ENCODE measurements around the gene CACNA1C.
"Not testable (repeated sequence)": the region's sequence is repeated elsewhere in the genome, so short reads cannot be mapped to it uniquely, and the experiment has no call there.

Gene CACNA1C

DNA sequence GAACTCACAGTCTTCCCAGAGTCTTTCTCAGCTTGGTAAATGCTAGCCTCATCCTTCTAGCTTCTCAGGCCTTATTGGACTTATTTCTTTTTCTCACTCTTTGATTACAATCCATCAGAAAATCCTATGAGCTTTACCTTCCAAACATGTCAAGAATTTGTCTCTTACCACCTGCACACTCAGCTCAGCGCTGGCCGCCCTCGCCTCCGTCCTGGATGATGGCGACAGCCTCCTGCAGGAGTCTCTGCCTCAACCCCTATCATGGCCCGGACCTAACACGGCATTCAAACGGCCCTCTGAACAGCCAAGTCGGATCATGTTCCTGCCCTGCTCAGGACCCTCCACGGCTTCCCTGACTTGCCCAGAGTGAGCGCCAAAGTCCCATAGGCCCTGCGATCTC lies 408.9 kb downstream of the CACNA1C start:
- no peak for DNase-seq

DNA sequence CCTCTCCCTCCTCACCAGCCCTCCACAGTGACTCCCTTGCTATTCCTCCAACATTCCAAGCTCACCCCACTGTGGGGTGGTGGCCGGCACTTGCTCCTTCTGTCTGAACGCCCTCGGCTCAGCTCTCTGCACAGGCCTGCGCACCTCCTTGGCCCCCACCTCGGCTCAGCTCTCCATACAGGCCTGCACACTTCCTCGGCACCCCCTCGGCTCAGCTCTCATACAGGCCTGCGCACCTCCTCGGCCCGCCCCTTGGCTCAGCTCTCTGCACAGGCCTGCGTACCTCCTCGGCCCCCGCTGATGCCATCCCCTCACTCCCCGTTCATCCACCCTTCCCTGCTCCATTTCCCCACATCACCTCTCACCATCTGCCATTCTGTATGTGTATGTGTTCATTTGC lies 409.3 kb downstream of the CACNA1C start:
- DNase-seq = no peak

DNA sequence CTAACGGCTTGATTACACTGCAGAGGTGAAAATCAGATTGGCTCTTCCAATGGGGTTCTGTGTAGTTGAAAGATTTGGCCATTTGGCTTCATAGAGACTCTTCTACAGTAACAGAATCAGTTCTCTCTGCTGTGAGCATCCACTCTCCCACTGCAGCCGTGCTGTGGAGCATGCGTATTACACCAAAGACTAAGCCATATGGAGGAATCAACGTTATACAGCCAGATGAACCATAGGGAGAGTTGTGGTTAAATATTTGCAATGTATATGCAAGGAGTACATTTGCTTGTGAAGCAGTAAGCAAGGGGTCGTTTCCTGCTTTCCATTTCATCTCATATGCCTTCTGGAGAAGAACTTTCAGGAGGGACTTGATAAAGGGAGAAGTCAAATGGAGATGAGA lies 410.9 kb downstream of the CACNA1C start:
- DNase-seq = no peak

DNA sequence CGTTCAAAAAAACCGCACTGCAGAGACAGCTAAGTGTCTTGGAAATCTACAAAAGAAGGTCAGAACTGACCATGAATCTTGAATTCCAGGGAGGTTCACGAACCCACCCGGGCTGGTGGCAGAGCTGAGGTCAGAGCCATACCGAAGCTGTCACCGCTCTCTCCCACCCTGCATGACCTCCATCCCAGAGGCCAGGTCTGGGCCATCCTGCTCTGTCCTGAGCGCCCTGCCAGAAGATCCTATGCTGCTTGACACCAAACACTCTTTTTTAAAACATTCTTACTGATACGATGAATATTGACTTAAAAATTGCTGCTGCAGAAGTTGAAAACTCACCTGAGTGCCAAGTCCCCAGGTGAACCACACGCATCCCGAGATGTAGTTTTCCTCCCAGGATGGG lies 412.9 kb downstream of the CACNA1C start:
- no peak for DNase-seq

DNA sequence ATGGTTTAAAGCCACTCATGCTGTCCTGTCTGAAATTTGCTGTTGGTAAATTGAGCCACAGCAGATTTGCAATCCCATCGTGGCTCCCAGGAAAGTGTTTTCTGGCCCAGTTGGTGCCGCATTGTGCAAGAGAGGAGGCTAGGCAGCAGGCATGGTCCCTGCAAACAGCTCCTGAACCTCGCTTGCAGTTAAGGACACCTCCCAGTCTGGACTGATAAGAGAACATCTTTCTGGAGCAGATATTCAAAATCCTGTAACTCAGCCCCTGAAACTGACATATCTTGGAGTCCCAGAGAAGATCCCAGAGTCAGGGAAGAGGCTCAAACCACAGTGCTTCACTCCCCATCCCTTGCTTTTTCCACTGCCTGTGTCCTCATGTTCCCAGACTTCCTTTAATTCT lies 413.4 kb downstream of the CACNA1C start:
- DNase-seq = no peak

DNA sequence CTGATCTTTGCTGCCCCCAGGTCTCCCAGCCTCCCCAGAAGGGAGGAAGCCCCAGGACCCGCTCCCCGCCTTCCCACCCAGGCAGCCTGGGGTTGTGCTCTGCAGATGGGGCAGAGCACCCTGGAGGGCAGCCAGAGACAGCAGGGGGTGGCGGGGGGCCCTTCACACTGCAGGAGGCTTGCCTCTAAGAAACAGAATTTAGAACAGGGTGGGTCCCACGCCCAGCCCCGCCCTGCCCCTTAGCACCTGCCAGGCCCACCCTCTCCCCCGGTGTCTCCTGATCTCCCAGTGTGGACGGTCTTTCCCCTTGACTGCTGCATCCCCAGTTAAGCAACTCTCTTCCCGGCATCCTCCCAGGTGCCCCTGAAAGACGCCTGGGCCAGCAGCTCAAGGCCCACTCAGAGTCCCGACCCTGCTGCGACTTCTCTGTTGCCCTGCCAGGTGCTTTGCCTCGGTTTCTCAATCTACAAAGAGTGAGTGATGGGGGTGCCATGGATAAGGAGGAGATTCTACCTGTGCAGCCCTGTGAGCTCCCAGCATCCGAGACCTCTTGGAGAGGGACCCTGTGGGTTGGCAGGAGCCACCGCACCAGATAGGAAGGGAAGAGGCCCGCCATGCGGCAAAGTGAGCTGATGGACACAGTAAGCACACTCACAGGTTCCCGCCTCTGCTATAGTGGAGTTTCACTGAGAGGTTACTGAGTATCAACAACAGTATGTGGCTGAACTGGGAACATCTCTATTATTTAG lies 414.8 kb downstream of the CACNA1C start:
- DNase-seq = no peak

DNA sequence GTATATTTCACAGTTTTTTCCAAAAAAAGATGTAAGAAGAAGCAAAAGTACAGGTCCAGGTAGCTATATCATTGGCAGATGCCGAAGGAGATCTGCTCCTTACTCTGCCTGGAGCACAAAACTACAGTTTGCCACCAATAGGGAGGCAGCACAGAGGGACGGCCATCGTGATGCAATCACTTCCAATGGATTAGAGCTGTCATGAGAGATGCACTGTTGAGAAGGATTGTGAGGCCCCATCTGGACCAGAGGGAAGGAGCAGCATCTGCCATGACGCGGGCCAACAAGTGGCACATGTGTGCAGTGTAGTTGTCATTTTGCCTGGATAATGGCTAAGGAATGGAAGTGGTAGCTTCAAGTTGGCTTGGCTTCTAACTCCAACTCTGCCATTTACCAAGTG lies 423.2 kb downstream of the CACNA1C start:
- DNase-seq = no peak

DNA sequence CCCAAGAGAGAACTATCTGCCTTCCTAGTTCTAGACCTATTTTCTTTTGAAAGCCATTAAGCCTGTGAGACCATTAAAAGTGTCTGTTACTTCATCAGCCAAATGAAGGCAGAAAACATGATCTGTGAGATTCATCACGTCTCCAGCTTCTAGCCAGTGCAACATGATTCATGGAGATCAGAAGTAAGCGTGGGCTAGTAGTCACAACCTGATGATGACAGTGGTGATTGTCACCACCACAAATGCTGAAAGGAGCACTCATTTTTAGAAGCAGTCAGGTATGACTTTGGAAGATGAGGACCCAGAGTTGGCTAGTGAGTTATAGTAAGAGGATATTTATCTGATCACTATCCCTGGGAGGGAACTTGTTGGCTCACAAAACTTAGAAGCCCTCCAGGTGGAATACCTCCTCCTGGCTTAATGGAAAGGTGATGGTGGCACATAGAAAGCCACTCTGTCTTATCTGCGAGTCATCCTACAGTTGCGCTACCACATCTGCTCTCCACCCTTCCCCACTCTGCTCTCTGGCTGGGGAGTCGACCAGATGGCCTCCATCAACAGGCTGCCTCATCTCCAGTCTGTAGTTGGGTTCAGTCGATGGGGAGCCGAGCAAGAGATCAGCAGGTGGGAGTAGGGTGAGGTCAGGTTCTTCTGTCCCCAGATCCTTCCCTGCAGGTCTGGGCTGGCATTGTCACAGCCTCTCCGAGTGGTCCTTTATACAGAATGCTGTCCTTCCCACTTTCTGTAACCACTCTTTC lies 424.4 kb downstream of the CACNA1C start:
- no peak for DNase-seq

DNA sequence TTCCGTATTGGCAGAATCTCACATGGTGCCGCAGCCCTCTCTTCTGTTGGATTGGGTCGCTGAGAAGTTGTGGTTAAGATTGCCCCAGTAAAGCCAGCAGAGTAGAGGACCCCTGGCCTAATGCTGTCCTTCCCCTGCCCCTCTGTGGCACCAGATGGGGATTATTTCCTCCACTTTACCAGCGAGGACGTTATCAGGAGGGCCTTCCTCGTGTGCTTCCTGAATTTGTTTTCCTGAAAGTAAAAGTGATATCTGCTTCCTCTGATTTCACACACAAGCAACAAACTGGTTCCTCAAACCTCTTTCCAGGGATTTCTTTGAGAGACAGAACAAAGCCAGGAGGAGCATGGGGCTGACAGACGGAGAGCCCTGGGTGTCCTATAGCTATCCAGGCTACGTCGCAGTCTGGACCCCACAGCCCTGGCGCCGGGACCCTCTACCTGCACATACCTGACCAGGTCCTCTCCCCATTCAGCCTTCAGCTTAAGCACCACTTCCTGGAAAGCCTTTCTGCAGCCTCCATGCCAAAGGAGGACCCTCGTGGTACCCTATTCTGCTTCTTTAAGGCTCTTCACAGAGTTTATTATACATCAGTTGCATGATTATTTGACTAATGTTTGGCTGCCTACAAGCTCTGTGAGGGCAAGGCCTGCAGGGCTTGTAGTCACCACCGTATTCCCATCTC lies 427.2 kb downstream of the CACNA1C start:
- DNase-seq = no peak

DNA sequence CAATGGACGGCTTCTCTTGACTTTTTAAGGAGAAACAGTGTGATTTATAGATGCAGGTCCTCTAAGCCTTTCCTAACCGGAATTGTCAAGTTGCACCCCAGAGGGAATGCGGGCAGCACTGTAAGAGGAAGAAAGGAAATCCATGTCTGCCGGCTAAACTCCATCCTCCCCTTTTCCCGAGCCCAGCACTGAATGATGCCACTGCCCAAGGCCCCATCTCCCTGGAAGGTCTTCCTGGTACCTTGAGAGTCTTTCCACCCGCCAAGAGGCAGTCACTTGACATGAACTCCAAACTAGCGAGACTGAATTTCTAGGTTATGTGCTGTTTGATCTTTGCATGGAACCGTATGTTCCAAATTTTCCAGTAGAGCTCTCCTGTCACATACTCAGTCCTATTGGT lies 428.6 kb downstream of the CACNA1C start:
- no peak for DNase-seq

DNA sequence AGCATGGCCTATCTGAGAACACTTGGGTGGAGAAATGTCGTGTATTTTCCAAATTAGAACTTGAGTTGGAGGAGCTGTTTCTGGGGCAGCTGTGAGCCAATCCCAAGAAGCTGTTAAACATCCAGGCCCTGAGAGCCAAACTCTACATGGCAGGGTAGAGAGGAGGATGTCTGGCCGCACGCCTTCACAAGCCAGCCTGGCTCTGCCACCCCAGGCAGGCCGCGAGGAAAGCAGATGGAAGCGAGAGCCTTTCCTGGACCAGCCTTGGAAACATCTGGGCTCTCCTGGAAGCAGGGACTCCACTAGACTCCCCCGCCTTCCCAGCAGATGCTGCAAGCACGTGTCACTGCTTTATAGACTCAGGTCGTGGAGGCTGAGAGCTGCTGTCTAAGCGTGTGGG lies 429.2 kb downstream of the CACNA1C start:
- DNase-seq = no peak

DNA sequence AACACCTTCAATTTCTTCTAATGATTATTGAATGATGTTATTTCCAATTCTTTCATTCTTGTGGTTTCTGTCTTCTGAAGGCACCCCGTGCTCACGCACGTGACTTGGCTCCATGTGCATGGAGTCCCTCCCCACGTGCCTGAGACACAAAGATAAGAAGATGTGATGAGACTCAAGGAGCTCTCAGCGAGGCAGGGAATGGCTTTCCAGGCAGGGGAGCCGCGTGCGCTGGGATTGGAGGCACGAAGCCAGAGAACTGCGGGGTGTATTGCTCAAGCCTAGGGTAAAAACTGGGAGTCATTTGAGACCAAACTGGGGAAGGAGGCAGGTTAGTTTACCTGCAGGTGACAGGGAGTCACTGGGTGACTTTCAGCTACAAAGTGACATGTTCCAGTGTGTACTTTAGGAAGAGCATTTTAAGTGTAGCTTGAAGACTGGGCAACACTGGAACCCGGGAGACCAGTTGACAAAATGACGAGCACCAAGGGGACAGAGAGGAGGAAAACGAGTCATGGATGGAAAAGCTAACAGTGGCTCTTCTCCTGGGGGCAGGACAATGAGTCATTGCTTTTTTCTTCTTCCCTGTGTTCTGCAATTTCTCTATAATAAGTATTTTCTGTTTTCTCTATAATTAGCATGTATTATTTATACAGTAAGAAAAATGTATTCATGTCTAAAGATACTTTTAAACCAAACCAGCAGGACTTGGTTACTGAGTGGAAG lies 430.3 kb downstream of the CACNA1C start:
- no peak for DNase-seq

DNA sequence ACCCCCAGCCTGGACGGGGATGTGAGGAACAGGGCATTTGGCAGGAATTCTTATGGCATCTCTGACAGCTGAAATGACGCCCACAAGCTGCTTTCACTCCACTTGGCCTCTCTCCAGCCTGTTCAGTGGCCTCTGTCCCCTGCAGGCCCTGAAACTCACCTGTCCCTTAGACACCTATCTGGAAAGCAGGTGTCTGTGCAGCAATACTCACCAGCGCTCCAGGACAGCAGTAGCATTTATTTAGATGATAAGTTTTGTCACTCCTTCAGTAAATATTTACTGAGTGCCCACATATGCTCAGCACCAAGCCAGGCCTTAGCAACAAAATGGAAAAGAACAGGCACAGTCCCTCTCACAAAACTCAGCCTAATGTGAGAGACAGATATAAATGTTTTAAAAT lies 430.9 kb downstream of the CACNA1C start:
- no peak for DNase-seq

DNA sequence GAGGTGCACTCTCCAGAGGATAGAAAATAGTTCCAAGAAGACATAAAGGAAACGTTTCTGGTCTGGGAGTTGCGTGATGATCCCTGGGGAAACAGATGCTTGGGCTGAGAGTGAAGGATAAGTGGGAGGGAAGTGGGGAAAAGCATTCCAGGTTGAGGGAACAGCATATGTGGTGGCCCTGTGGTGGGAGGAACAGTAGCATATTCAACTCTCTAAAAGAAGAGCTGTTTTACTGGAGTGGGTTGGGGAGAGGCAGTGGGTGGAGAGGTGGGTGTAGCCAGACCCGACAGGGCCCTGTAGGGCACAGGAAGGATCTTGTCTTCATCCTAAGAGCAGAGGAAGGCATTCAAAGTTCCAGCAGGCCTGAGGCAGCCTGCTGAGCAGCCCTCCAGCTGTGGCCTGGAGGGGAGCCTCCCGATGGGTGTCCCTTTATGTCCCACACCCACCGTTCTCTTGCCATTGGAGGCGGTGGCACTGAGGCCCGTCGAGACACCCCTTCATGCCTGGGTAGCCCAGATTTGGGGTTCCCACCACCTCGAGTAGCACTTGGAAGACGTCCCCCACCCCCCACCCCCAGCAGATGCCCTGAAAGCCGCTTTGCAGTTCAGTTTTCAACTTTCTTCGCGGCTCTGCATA lies 431.5 kb downstream of the CACNA1C start:
- no peak for DNase-seq

DNA sequence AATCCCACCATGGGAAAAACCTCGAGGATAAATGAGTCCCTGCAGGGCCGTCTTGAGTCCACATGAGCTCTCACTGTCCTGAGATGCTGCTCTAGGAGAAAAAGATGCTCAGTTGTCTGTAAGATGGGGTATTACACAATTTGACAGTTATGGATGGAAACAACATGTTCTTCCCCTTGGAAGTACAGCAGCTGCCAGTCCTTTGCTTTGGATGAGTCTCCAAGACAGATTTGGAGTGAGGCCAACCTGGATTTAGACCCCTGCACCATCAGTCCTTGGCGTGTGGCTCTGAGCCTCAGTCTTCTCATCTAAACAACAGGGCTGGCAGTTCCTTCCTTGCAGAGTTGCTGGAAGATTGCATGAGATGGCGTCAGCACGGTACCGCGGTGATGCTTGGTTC lies 432.9 kb downstream of the CACNA1C start:
- DNase-seq = no peak

DNA sequence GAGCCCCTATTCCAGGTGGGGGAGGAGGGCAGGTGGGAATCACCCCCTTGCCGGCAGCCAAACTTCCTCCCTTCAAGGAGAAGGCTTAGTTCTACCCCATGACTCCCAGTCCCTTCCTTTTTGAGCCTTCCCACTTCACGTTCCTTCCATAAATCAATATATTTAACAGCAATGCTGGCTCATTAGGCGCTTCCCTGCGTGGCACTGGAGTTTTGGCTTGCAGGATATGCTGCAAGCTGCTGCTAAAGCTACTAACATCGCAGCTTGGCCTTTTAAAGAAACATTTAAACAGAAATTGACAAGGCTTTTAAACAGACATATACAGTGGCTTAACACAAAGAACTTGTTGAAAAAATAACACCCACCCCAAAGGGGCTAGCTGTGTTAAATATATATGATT lies 434.0 kb downstream of the CACNA1C start:
- DNase-seq = no peak

DNA sequence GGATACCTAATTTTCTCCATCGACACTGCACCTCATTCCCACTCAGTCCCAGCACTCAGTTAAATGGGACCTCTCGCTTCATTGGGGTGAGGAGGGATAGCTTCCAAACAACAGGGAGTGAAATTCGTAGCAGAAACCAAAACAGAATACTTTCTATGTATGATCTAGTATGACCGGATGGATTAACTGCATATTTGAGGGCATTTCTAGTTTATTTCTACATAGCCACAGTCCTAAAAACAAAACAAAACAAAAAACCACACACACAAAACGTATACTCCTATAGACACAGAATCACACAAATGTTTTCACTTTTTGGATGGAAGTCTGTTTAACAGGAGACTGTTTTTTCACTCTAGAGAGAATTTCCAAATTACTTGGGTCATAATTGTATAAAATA lies 434.5 kb downstream of the CACNA1C start:
- no peak for DNase-seq

DNA sequence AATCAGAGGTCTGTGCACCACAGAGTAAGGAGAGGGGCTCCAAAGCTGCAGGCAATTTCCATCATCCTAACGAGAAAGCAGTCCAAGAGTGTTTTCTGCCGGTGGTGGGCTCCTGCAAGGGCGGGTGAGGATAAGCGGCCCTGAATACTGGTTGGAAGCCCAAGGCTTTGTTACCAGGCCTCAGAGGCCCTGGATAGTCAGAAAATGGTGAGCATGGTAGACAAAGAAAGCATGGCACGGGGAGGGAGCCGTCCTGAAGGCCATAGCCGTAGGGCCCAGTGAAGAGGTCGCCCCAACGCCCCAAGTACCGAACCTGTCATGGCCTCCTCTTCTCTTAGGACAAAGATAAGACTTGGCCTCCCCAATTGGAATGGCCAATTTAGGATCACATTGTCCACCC lies 435.3 kb downstream of the CACNA1C start:
- no peak for DNase-seq

DNA sequence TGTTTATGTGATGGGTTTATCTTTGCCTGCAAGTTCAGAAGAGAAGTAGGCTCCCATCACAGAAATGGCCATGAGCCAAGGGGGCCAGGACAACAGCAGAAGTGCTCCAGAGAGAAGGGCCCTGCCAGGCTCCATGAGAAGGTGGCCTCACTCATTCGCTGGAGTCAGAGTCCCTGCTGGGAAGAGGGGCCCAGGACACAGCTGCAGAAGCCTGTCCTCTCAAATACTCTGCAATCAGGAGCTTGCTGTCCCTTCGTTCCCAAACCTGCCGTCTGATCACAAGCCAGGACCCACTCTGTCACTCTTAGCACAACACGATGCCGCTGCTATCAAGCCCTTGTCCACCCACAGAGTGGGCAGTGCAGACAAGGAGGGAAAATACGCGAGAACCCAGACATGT lies 435.8 kb downstream of the CACNA1C start:
- no peak for DNase-seq

DNA sequence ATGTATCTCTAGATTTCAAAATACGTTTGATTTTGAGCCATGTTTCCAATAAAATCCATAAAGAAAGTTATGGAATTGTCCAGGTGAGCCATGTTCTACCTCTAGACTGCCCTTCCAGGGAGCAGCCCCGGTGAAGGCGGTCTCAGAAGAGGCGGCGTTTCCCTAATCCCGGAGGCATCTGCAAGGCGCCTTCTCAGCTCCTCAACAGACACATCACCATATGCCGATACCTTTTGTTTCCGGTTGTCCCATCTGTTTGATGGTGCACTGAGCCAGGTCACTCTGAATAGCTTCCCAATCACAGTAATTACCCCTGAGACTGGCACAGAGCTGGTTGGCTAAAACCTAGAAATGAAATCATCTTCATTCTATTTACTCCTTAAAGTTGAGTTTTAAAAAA lies 436.5 kb downstream of the CACNA1C start:
- DNase-seq = no peak

DNA sequence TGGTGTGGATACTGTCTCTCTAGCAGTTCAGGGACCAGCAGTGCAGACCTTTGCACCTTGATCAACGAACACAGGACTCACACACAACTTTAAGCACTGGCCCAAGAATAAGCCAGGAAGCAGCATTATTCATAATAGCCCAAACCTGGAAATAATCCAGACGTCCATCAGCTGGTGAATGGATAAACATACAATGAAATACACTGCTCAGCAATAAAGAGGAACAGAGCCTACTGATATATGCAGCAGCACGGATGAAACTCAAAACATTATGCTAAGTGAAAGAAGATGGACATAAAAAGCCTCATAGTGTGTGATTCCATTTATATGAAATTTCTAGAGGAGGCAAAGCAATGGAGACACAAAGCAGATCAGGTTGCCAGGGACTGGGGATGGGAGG lies 438.0 kb downstream of the CACNA1C start:
- DNase-seq = no peak

DNA sequence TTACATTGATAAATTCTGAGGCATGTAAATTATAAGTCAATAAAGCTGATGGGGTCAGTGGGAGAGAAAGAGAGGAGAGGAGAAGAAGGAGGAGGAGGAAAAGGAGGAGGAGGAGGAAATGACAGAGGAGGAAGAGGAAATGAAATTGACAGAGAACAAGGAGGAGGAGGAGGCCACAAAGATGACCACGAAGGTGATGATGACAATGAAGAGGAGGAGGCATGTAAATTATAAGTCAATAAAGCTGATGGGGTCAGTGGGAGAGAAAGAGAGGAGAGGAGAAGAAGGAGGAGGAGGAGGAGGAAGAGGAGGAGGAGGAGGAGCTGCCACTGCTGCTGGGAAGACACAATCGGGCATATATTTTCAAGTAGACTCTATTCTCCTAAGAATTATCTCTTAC lies 438.6 kb downstream of the CACNA1C start:
- not testable (repeated sequence) for DNase-seq

DNA sequence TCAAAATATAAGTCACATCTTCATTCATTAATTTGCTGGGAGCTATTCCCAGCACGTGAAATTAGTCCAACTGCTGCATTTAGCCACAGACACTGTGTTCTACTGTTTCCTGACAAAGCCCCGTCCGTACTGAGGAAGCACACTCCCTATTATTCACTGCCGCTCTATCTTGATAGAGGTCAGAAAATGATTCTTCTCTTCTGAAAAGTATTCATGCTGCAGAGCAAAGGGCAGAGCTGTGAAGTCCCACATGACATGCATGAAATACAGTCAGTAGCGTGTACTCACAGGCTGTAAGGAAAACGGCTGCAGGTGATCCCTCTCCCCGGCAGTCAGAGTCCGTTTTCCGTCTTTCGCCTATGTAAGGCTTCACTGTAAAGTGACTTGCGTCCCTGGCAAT lies 439.4 kb downstream of the CACNA1C start:
- DNase-seq = no peak

Data from CD4-positive, alpha-beta T cell treated with Interleukin-12 subunit alpha and Interleukin-12 subunit beta, for 1 hour (primary cell).